Activated T-helper 17 cell treated with anti-CD3 and anti-CD28 coated beads, Interleukin-2, amount 50 U/mL, for 72 hours (primary cell): ENCODE measurements around the gene ACBD4. TPM values are rescaled to one million over a fixed set of nuclear protein-coding genes. Genes with fewer than 3 reads are reported as not detected.
A peak's percentile ranks its signal among the peaks of the same experiment; 100 is the strongest.

Source experiments
- ATAC-seq: fragments of 150-1000 bp; cut with Tn5 transposase; replicated peaks from 2 replicates; pipeline ENCODE4 v1.10.0; 2021; ENCODE audit warnings: mild to moderate bottlenecking, moderate library complexity
- H3K27ac Mint-ChIP-seq: one replicate; pipeline ENCODE4 v1.8.0; 2022; ENCODE audit warnings: mixed read lengths
- H3K27me3 Mint-ChIP-seq: one replicate; pipeline ENCODE4 v1.8.0; 2022; ENCODE audit warnings: mixed read lengths
- H3K36me3 Mint-ChIP-seq: one replicate; pipeline ENCODE4 v1.8.0; 2022; ENCODE audit warnings: low read depth, mild to moderate bottlenecking, mixed read lengths
- H3K4me1 Mint-ChIP-seq: one replicate; pipeline ENCODE4 v1.8.0; 2022; ENCODE audit warnings: mixed read lengths
- H3K4me3 Mint-ChIP-seq: one replicate; pipeline ENCODE4 v1.8.0; 2022; ENCODE audit warnings: mild to moderate bottlenecking, mixed read lengths
- H3K9me3 Mint-ChIP-seq: one replicate; pipeline ENCODE4 v1.8.0; 2022; ENCODE audit warnings: mixed read lengths
- total RNA-seq, 2 donors: library from RNA; stranded (reverse); gene quantifications; one replicate each; pipeline ENCODE4 v1.2.3, GENCODE V29; 2022

The ACBD4 gene
- total RNA-seq, 2 donors from 2014 or later = 9.8 to 12.6 TPM

- no peak for ATAC-seq
- Mint-ChIP-seq H3K9me3 (no peaks in the 10 kb centered on the region), H3K4me3 (no peak overlapping the region), H3K36me3 (peaks cover 20% of the 10 kb centered on the region), H3K27me3 (no peaks in the 10 kb centered on the region), H3K4me1 (peaks cover 4% of the 10 kb centered on the region), H3K27ac (no peak overlapping the region)
These were observed 24.5 kb upstream of the ACBD4 start for GRCh38 chr17:45110676-45111611.

GRCh38 chr17:45111850-45112249, 23.6 kb upstream of the ACBD4 start:
- H3K27me3 Mint-ChIP-seq = no peaks in the 10 kb centered on the region
- H3K9me3 Mint-ChIP-seq = no peaks in the 10 kb centered on the region
- no peak overlapping the region for H3K4me3 Mint-ChIP-seq
- H3K27ac Mint-ChIP-seq = no peak overlapping the region
- H3K36me3 Mint-ChIP-seq = peaks cover 11% of the 10 kb centered on the region
- no peak for ATAC-seq
- H3K4me1 Mint-ChIP-seq = peaks cover 5% of the 10 kb centered on the region

- Mint-ChIP-seq H3K27me3 (no peaks in the 10 kb centered on the region), H3K4me3 (no peak overlapping the region), H3K4me1 (peaks cover 5% of the 10 kb centered on the region), H3K27ac (no peak overlapping the region), H3K9me3 (no peaks in the 10 kb centered on the region), H3K36me3 (peaks cover 6% of the 10 kb centered on the region)
- ATAC-seq = no peak
These were observed 22.7 kb upstream of the ACBD4 start for GRCh38 chr17:45112559-45113423.

GRCh38 chr17:45113424-45113754, 22.1 kb upstream of the ACBD4 start:
- ATAC-seq = no peak
- no peak overlapping the region for H3K27ac Mint-ChIP-seq
- H3K4me3 Mint-ChIP-seq = no peak overlapping the region
- H3K9me3 Mint-ChIP-seq = no peaks in the 10 kb centered on the region
- no peaks in the 10 kb centered on the region for H3K36me3 Mint-ChIP-seq
- H3K27me3 Mint-ChIP-seq = no peaks in the 10 kb centered on the region
- H3K4me1 Mint-ChIP-seq = peaks cover 5% of the 10 kb centered on the region

GRCh38 chr17:45114117-45114932, 21.2 kb upstream of the ACBD4 start:
- no peak for ATAC-seq

GRCh38 chr17:45115015-45115625, 20.4 kb upstream of the ACBD4 start:
- H3K9me3 Mint-ChIP-seq = no peaks in the 10 kb centered on the region
- H3K36me3 Mint-ChIP-seq = no peaks in the 10 kb centered on the region
- H3K27me3 Mint-ChIP-seq = no peaks in the 10 kb centered on the region
- ATAC-seq = no peak
- H3K27ac Mint-ChIP-seq = no peak overlapping the region
- no peak overlapping the region for H3K4me3 Mint-ChIP-seq
- peaks cover 5% of the 10 kb centered on the region for H3K4me1 Mint-ChIP-seq

More at GRCh38 chr17:45114117-45114932, 21.2 kb upstream of the ACBD4 start:
- Mint-ChIP-seq H3K27ac (no peak overlapping the region), H3K4me1 (peaks cover 5% of the 10 kb centered on the region), H3K9me3 (no peaks in the 10 kb centered on the region), H3K4me3 (no peak overlapping the region), H3K36me3 (no peaks in the 10 kb centered on the region), H3K27me3 (no peaks in the 10 kb centered on the region)

- Mint-ChIP-seq H3K4me3 (no peak overlapping the region), H3K9me3 (no peaks in the 10 kb centered on the region), H3K27me3 (no peaks in the 10 kb centered on the region), H3K36me3 (no peaks in the 10 kb centered on the region), H3K27ac (peak overlapping the region; percentile 48), H3K4me1 (peaks cover 5% of the 10 kb centered on the region)
- ATAC-seq = no peak
These were observed 19.6 kb upstream of the ACBD4 start for GRCh38 chr17:45115871-45116270.

- ATAC-seq = no peak
- Mint-ChIP-seq H3K4me1 (peaks cover 5% of the 10 kb centered on the region), H3K36me3 (no peaks in the 10 kb centered on the region), H3K27me3 (no peaks in the 10 kb centered on the region), H3K4me3 (no peak overlapping the region), H3K9me3 (no peaks in the 10 kb centered on the region), H3K27ac (no peak overlapping the region)
These were observed 19.0 kb upstream of the ACBD4 start for GRCh38 chr17:45116434-45117016.

GRCh38 chr17:45117334-45117733, 18.2 kb upstream of the ACBD4 start:
- Mint-ChIP-seq H3K27ac (no peak overlapping the region), H3K9me3 (no peaks in the 10 kb centered on the region), H3K36me3 (no peaks in the 10 kb centered on the region), H3K27me3 (no peaks in the 10 kb centered on the region), H3K4me1 (peaks cover 5% of the 10 kb centered on the region), H3K4me3 (no peak overlapping the region)
- ATAC-seq = no peak

- Mint-ChIP-seq H3K27ac (no peak overlapping the region), H3K9me3 (no peaks in the 10 kb centered on the region), H3K4me3 (no peak overlapping the region), H3K4me1 (peaks cover 5% of the 10 kb centered on the region), H3K27me3 (no peaks in the 10 kb centered on the region), H3K36me3 (no peaks in the 10 kb centered on the region)
- ATAC-seq = no peak
These were observed 17.4 kb upstream of the ACBD4 start for GRCh38 chr17:45117848-45118646.

GRCh38 chr17:45118691-45119090, 16.8 kb upstream of the ACBD4 start:
- Mint-ChIP-seq H3K36me3 (no peaks in the 10 kb centered on the region), H3K4me3 (no peak overlapping the region), H3K27ac (no peak overlapping the region), H3K4me1 (peaks cover 5% of the 10 kb centered on the region), H3K9me3 (no peaks in the 10 kb centered on the region), H3K27me3 (no peaks in the 10 kb centered on the region)
- ATAC-seq = no peak

- peaks cover 5% of the 10 kb centered on the region for H3K4me1 Mint-ChIP-seq
- H3K27ac Mint-ChIP-seq = no peak overlapping the region
- H3K36me3 Mint-ChIP-seq = no peaks in the 10 kb centered on the region
- H3K4me3 Mint-ChIP-seq = no peak overlapping the region
- no peak for ATAC-seq
- H3K9me3 Mint-ChIP-seq = no peaks in the 10 kb centered on the region
- no peaks in the 10 kb centered on the region for H3K27me3 Mint-ChIP-seq
These were observed 15.5 kb upstream of the ACBD4 start for GRCh38 chr17:45119964-45120363.

- H3K27me3 Mint-ChIP-seq = no peaks in the 10 kb centered on the region
These were observed 14.9 kb upstream of the ACBD4 start for GRCh38 chr17:45120558-45120957.

More at GRCh38 chr17:45120558-45120957, 14.9 kb upstream of the ACBD4 start:
- peaks cover 5% of the 10 kb centered on the region for H3K4me1 Mint-ChIP-seq
- no peak for ATAC-seq
- no peaks in the 10 kb centered on the region for H3K36me3 Mint-ChIP-seq
- no peak overlapping the region for H3K4me3 Mint-ChIP-seq
- H3K27ac Mint-ChIP-seq = no peak overlapping the region
- no peaks in the 10 kb centered on the region for H3K9me3 Mint-ChIP-seq
